IMR-90 (cell line): ENCODE data around the gene ZNF592.

Experiments
- BHLHE40 ChIP-seq: fragments of 150-350 bp; IDR thresholded peaks from 2 replicates; pipeline ENCODE4 v1.6.1; 2016; ENCODE audit warnings: mild to moderate bottlenecking, low read depth, low read length
- POLR2A ChIP-seq: IDR thresholded peaks from 2 replicates; pipeline ENCODE4 v1.6.1; 2012; ENCODE audit warnings: mild to moderate bottlenecking, low read depth, low read length
- RAD21 ChIP-seq: IDR thresholded peaks from 2 replicates; pipeline ENCODE4 v1.6.1; 2012; ENCODE audit warnings: low read length, improper control_type of control experiment
- TF ChIP-seq, protein P1 (sequence below): conservative IDR thresholded peaks from 2 replicates; pipeline ENCODE4 v1.5.1; 2012; ENCODE audit warnings: mild to moderate bottlenecking, low read depth, low read length, improper control_type of control experiment
- TF ChIP-seq, protein P2 (sequence below): fragments of 150-350 bp; IDR thresholded peaks from 2 replicates; pipeline ENCODE4 v1.6.1; 2016; ENCODE audit warnings: low read depth, mild to moderate bottlenecking, low read length, moderate library complexity, borderline replicate concordance

DNA sequence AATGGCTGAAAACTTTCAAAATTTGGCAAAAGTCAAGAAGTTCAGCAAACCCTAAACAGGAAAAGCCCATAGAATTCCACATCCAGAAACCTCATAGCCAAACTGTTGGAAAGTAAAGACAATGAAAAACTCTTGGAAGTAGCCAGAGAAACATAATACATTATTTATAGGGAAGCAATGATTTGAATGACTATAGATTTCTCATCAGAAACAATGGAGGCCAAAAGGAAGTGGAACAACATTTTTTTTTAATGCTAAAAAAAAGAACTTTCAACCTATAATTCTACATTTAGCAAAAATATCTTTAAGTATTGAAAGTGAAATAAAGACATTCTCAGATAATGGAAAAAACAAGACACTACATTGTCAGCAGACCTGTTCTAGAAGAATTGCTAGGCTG, 99.0 kb downstream of the ZNF592 start:
- TF ChIP-seq, protein P1, sequence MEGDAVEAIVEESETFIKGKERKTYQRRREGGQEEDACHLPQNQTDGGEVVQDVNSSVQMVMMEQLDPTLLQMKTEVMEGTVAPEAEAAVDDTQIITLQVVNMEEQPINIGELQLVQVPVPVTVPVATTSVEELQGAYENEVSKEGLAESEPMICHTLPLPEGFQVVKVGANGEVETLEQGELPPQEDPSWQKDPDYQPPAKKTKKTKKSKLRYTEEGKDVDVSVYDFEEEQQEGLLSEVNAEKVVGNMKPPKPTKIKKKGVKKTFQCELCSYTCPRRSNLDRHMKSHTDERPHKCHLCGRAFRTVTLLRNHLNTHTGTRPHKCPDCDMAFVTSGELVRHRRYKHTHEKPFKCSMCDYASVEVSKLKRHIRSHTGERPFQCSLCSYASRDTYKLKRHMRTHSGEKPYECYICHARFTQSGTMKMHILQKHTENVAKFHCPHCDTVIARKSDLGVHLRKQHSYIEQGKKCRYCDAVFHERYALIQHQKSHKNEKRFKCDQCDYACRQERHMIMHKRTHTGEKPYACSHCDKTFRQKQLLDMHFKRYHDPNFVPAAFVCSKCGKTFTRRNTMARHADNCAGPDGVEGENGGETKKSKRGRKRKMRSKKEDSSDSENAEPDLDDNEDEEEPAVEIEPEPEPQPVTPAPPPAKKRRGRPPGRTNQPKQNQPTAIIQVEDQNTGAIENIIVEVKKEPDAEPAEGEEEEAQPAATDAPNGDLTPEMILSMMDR = no peak
- TF ChIP-seq POLR2A (no peak), RAD21 (no peak), BHLHE40 (no peak)
- TF ChIP-seq, protein P2, sequence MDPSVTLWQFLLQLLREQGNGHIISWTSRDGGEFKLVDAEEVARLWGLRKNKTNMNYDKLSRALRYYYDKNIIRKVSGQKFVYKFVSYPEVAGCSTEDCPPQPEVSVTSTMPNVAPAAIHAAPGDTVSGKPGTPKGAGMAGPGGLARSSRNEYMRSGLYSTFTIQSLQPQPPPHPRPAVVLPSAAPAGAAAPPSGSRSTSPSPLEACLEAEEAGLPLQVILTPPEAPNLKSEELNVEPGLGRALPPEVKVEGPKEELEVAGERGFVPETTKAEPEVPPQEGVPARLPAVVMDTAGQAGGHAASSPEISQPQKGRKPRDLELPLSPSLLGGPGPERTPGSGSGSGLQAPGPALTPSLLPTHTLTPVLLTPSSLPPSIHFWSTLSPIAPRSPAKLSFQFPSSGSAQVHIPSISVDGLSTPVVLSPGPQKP = no peak
